ENCODE data around the gene PRUNE2.
"Not testable (repeated sequence)": the region's sequence is repeated elsewhere in the genome, so short reads cannot be mapped to it uniquely, and the experiment has no call there.

PRUNE2 gene

GRCh38 chr9:76905791-76906646 lies at the start of gene PRUNE2:
Gene PRUNE2 (minus strand): TSS chr9:76906114. CDS start chr9:76905963, 151 bp downstream.
- peak in 1 of 3 experiments; percentile 16 for DNase-seq (ENCODE audit: low read depth in 3 of 3)

- DNase-seq (ENCODE audit: low read depth in 3 of 3): not testable (repeated sequence)
These were observed 49.5 kb upstream of the PRUNE2 start for GRCh38 chr9:76955406-76955805.

GRCh38 chr9:76949865-76950264 lies 44.0 kb upstream of the PRUNE2 start:
- no peak for DNase-seq (ENCODE audit: low read depth in 3 of 3)

- DNase-seq (ENCODE audit: low read depth in 3 of 3): no peak
These were observed 38.1 kb upstream of the PRUNE2 start for GRCh38 chr9:76944011-76944410.

GRCh38 chr9:76943054-76943453 lies 37.1 kb upstream of the PRUNE2 start:
- DNase-seq (ENCODE audit: low read depth in 3 of 3): no peak

GRCh38 chr9:76932757-76933156 lies 26.8 kb upstream of the PRUNE2 start:
- DNase-seq (ENCODE audit: low read depth in 3 of 3): no peak

- no peak for DNase-seq (ENCODE audit: low read depth in 3 of 3)
These were observed 26.4 kb upstream of the PRUNE2 start for GRCh38 chr9:76932265-76932664.

GRCh38 chr9:76927540-76928240 lies 21.8 kb upstream of the PRUNE2 start:
- DNase-seq (ENCODE audit: low read depth in 3 of 3): no peak

- DNase-seq (ENCODE audit: low read depth in 3 of 3): no peak
These were observed 20.9 kb upstream of the PRUNE2 start for GRCh38 chr9:76926846-76927245.

GRCh38 chr9:76926324-76926741 lies 20.4 kb upstream of the PRUNE2 start:
- DNase-seq (ENCODE audit: low read depth in 3 of 3): no peak

- no peak for DNase-seq (ENCODE audit: low read depth in 3 of 3)
These were observed 15.3 kb upstream of the PRUNE2 start for GRCh38 chr9:76921165-76921564.

- no peak for DNase-seq (ENCODE audit: low read depth in 3 of 3)
These were observed 11.4 kb upstream of the PRUNE2 start for GRCh38 chr9:76917299-76917698.

- DNase-seq (ENCODE audit: low read depth in 3 of 3): no peak
These were observed 10.3 kb upstream of the PRUNE2 start for GRCh38 chr9:76916231-76916630.

- no peak for DNase-seq (ENCODE audit: low read depth in 3 of 3)
These were observed 7.6 kb upstream of the PRUNE2 start for GRCh38 chr9:76913467-76913866.

GRCh38 chr9:76912636-76913275 lies 6.8 kb upstream of the PRUNE2 start:
- DNase-seq (ENCODE audit: low read depth in 3 of 3): no peak

- no peak for DNase-seq (ENCODE audit: low read depth in 3 of 3)
These were observed 6.1 kb upstream of the PRUNE2 start for GRCh38 chr9:76911971-76912370.

GRCh38 chr9:76910861-76911260 lies 4.9 kb upstream of the PRUNE2 start:
- no peak for DNase-seq (ENCODE audit: low read depth in 3 of 3)

- DNase-seq (ENCODE audit: low read depth in 3 of 3): no peak
These were observed 697 bp upstream of the PRUNE2 start for GRCh38 chr9:76906647-76906975.

- no peak for DNase-seq (ENCODE audit: low read depth in 3 of 3)
These were observed 1.1 kb downstream of the PRUNE2 start for GRCh38 chr9:76904661-76905457.

- DNase-seq (ENCODE audit: low read depth in 3 of 3): no peak
These were observed 3.5 kb downstream of the PRUNE2 start for GRCh38 chr9:76902395-76902794.

GRCh38 chr9:76901801-76902200 lies 4.1 kb downstream of the PRUNE2 start:
- DNase-seq (ENCODE audit: low read depth in 3 of 3): no peak

- no peak for DNase-seq (ENCODE audit: low read depth in 3 of 3)
These were observed 5.0 kb downstream of the PRUNE2 start for GRCh38 chr9:76900884-76901440.
